ENCODE data around the gene CCDC81. TPM values are rescaled to one million over a fixed set of nuclear protein-coding genes. Genes with fewer than 3 reads are reported as not detected.
"Not testable (repeated sequence)": the region's sequence is repeated elsewhere in the genome, so short reads cannot be mapped to it uniquely, and the experiment has no call there.

CCDC81 gene
- 0.28 TPM for total RNA-seq

DNA sequence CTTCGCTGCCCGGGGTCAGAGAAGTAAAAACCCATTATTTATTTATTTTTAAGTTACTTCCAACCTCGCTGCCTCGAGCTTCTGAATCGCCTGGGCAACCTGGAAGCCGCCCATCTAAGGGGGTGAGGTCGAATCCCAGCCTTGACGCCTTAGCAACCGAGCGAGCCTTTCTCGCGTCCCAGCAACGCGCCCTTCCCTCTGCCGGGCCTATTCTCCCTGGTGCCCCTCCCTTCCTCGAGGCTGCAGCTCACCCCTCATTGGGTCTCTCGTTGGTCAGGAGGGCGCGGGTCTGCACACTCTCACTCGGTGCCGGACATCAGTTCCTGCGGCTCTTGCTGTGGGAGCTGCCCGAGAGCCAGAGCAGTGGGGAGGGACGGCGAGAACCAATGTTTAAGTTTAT is at the start of gene CCDC81:
TSS of gene CCDC81 (plus strand) at position 302 of the 400 bp plus-strand sequence. CDS start 277 bp downstream, outside the sequence.
- no peak for ATAC-seq

DNA sequence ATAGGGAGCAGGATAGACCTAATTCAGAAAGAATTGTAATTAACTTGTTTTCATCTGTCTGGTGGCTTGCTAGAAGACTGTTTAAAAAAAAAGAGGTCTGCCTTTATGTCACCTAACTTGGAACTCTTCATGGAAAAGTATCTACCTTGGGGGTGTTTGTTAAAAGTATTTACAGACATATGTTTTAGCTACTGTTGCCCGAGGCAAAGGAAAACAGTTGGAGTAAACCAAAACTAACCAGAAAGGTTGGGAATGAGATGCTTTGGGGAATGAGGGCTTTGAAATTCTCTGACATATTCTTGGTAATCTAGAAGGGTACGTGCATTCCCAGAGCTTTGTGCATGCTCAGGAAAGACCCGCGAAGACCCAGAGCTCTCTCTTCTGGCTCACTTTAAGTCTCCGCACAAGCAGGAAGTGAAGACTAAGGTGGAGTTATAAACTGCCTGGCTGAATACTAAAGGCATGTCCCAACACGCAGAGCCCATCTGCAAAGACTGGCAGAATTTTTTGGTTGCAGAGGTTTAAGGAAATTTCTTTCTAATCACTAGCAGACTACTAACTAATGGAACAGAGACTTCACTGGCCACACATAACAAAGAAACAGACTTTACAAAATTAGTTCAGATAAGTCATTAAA is 39.4 kb upstream of the CCDC81 start:
- peak; percentile 70 for ATAC-seq

DNA sequence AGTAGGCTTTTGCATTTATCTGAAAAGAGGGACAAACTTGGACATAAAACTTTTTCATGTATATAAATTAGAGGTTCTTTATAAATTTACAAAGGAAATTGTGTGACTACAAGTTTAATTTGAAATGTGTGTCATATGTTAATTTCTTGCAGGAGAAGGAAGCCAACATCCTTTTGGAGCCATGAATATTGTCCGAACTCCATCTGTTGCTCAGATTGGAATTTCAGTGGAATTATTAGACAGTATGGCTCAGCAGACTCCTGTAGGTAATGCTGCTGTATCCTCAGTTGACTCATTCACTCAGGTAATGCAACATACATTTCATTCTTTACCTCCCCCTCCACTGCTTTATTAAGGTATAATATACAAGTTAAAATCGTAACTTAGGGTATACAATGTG is 37.5 kb upstream of the CCDC81 start:
- ATAC-seq = no peak

DNA sequence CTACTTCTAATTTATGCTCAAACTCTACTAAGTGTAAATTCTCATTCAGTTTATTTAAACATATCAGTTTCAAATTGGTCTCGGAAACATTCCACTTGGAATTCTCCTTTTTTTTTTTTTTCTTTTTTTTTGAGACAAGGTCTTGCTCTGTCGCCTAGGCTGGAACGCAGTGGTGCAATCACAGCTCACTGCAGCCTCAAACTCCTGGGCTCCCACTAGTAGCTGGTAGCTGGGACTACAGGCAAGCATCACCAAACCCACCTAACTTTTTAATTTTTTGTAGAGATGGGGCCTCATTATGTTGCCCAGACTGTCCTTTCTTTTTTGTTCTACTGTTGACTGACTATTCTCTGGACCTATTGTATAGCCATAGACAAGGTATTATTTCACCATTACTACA is 33.3 kb upstream of the CCDC81 start:
- ATAC-seq = no peak

DNA sequence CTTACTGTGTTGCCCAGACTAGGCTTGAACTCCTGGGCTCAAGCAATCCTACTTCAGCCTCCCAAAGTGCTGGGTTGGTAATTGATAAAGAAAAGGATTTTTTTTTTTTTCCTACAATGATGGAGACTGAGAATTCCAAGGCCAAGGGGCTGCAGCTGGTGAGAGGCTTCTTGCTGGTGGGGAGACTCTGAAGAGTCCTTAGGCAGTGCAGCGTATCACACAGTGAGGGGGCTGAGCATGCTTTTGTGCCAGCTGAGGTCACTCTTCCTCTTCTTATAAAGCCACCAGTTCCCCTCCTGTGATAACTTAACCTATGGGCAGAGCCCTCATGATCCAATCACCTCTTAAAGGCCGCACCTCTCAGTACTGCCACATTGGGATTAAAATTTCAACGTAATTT is 28.2 kb upstream of the CCDC81 start:
- no peak for ATAC-seq

DNA sequence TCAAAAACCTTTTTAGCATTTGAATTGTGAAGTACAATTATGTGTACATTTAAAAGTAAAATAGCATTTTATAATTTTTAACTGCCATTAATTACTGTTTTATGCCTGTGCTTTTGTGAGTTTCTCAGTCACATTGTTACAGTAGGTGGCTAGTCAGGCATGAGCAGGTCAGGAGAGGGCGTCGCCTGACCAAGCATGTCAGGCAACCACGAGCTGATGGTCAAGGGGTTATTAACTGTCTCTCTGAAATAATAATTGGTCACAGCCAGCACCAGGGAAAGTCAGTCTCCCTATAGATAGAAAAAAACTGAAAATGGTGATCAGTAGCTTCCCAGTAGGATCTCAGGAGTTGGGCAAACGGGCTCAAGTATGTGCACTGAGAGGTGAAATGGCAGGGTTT is 19.4 kb upstream of the CCDC81 start:
- no peak for ATAC-seq

DNA sequence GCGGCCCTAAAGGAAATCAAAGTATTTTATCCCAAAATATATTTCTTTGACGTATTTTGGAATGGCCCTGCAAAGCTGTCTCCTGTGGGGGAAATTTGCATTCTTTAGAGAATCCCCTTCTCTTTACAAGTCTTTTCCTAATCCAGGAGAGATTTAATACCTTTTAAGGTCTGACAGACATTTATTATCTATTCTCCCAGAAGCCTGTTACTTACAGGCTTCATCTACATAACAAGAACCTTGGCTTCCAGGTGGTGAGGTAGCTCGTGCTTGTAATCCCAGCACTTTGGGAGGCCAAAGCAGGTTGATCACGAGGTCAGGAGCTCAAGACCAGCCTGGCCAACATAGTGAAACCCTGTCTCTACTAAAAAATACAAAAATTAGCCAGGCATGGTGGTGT is 17.3 kb upstream of the CCDC81 start:
- ATAC-seq = not testable (repeated sequence)

DNA sequence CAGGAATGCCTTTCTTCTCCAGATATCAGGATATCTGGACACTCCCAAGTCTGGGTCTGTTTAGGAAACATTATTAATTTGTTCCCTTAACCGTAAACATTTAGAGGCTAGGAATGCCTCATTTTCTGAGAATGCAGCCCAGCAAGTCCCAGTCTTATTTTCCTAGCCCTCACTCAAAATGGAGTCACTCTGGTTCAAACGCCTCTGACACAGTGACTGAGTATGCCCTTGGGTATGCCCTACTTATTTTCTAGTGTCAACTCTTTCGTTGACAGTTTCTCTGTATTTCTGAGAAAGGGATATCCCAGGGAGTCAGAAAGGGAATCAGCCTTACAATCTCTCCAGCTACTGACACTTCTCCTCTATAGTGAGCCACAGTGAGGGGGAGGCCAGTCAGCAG is 16.0 kb upstream of the CCDC81 start:
- no peak for ATAC-seq

DNA sequence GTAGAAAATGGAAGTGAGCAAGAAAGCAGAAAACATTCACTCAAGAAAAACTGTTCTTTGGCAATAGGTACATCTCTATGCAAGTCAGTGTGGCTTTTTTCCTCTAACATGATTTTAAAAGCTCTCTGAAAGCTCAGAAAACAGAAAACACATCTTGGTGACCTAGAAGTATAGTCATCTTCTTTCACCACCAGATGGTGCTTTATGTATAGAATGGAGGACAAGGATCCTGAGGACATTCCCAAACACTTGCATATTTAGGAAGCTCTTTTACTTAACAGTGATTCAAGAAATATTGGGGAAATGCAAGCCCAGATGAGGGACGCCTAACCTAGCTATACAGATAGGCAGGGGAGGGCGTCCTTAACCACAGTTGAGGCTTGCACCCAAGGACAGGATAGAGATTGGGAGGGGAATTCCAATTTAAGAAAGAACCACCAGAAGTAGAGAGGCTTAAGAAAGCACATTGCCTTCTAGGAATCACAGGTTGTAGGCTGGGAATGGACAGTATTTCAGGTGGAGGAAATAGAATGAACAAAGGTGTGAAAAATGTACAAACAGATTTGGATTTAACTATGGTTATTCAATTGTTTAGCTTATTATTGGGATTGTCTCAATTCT is 13.8 kb upstream of the CCDC81 start:
- no peak for ATAC-seq

DNA sequence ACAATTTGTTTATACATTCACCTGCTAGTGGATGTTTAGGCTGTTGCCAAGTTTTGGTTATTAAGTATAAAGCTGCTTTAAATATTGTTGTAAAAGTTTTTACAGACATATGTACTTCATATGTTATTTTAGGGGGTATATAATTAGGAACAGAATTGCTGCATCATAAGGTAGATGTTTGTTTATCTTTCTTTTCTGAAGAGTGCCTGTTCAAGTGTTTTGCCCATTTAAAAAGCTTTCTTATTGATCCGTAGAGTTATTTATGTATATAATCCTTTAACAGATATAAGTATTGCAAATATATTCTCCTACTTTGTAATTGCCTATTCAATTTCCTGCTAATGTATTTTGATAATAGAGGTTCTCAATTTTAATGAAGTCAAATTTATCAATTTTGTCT is 11.3 kb upstream of the CCDC81 start:
- ATAC-seq = no peak

DNA sequence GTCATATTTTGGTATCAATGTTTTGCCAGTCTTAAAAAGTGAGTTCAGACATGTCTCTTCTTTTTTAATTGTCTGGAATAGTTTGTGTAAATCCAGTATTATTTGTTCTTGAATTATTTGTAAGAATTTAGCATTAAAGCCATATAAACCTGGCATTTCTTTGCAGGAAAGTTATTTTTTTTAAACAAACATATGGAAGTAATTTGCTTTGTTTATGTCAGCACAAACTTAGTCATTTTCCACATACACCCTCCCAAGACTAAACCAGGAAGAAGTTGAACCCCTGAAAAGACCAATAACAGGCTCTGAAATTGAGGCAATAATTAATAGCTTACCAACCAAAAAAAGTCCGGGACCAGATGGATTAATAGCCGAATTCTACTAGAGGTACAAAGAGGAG is 9.1 kb upstream of the CCDC81 start:
- no peak for ATAC-seq

DNA sequence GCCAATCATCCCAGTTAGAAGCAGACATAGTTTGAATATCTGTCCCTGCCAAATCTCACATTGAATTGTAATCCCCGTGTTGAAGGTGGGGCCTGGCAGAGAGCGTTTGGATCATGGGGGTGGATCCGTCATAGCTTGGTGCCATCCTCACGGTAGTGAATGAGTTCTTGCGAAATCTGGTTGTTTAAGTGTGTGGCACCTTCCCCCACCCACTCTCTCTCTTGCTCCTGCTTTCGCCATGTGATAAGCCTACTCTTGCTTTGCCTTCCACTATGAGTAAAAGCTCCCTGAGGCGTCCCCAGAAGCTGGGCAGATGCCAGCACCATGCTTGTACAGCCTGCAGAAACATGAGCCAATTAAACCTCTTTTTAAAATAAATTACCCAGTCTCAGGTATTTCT is 5.0 kb upstream of the CCDC81 start:
- peak; percentile 98 for ATAC-seq

DNA sequence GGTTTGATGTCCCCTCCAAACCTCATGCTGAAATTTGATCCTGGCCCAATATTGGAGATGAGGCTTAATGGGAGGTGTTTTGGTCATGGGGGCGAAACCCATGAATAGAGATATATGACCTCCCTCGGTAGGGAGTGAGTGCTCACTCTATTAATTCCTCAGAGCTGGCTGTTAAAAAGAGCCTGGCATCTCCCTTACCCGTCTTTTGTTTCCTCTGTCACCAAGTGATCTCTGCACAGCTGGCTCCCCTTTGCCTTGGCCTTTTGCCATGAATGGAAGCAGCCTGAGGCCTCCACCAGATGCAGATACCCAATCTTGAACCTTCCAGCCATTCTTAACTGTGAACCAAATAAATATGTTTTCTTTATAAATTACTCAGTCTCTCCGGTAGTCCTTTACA is 4.5 kb upstream of the CCDC81 start:
- no peak for ATAC-seq

DNA sequence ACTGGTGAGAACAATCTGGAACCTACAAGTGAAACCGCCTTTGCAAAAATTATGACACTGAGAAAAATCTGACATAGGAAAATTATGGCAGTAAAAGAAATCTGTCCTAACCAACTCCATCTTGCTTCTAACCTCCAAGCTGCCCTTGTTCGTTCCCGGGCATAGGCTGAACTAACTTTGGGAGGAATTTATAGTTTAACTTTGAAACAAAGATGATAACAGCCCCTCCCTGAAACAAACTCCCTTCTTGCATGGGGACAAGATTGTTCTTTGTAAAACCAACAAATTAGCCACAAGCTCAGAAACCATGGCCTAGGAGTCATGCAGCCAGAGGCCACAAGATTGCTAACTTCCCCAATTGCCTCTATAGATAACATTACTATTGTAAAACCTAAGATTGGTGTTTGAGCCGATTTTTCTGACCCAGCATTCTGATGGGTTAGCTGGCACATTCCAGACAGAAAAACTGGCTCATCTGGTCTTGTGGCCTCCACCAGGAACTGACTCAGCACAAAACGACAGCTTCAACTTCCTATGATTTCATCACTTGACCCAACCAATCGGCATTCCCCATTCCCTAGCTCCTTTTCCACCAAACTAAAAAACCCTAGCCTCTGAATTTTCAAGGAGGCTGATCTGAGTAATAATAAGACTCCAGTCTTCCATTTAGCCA is 3.6 kb upstream of the CCDC81 start:
- peak; percentile 81 for ATAC-seq

DNA sequence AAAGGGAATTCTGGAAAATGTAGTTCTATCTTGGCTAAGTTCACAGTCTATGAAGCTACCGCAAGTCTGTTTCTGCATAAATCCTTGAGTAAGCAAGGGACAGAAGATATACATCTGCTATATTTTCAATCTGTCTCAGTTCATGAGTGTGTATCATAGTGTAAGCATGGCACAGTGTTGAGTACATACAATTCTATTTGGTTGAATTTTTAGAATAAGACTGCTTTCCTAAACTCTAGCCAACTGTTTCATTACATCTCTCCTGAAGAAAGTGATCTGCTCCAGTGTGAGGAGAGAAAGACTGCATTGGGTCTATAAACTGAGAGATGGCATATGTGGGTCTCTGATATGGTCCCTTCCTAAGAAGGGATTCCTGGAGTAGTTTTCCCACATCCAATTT is 2.6 kb upstream of the CCDC81 start:
- ATAC-seq = no peak

DNA sequence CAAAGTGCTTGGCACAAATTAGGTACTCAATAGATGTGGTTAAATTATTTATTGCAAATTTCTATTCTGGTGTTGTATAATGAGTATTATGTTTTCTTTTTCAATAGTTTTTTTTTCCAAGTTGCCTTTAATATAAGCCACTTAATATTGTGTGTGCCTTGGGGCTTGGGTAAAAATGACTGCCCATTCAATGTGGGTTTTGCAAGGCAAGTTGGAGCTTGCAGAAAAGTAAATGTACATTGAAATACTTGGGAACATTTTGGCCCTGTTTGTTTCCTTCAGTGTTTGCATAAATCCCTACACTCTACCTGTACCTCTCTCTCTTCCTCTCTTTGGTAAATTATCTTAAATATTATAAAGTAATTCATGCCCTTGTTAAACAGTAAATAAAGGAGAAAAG is 2.1 kb upstream of the CCDC81 start:
- no peak for ATAC-seq

DNA sequence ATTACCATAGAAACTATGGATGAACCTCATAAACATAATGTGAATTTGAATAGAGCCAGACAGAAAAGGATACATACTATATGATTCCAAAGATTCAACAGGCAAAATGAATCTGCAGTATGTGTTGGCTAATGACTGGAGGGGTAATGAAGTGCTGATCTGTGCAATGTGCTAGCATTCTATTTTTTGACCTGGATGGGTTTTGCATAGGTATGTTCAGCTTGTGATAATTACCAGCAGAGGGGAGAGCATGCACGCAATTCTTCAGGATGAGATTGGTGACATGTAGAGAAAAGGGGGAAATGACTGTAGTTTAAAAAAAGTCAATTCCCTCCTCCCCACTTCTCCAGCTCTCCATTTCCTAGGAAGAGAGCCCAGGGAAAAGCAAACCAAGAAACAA is 618 bp upstream of the CCDC81 start:
- no peak for ATAC-seq

DNA sequence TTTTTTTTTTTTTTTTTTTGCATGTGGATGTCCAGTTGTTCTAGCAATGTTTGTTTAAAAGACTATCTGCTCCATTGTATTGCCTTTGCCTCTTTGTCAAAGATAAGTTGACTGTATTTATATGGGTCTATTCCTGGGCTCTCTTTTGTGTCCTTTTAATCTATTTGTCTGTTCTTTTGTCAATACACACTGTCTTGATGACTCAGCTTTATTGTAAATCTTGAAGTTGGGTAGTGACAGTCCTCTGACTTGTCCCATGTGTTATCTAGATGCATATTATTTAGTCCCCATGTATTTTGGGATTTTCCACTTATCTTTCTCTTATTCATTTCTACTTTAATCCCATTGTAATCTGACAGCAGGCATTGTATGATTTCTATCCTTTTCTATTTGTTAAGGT is 3.3 kb downstream of the CCDC81 start:
- no peak for ATAC-seq

DNA sequence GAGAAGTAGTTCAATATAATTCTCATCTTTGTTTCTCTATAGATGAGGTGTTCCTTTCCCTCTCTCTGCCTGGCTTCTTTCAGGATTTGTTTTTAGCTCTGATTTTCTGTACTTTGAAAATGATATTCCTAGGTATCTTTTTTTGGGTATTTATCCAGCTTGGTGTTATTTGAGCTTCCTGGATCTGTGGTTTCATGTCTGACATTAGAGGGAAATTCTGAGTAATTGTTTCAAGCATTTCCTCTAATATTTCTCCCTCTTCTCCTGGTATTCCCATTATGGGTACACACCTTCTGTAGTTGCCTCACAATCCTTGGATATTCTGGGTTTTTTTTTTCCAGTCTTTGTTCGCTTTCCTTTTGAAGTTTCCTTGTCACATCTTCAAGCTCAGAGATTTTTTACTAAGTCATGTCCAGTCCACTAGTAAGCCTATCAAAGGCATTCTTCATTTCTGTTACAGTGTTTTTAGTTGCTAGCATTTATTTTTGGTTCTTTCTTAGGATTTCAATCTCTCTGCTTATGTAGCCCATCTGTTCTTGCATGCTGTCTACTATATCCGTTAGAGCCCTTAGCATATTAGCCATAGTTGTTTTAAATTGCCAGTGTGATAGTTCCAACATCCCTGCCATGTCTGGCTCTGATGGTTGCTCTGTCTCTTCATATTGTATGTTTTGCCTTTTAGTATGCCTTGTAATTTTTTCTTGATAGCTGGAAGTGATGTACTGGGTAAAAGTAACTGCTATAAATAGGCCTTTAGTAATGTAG is 5.8 kb downstream of the CCDC81 start:
- ATAC-seq = no peak

DNA sequence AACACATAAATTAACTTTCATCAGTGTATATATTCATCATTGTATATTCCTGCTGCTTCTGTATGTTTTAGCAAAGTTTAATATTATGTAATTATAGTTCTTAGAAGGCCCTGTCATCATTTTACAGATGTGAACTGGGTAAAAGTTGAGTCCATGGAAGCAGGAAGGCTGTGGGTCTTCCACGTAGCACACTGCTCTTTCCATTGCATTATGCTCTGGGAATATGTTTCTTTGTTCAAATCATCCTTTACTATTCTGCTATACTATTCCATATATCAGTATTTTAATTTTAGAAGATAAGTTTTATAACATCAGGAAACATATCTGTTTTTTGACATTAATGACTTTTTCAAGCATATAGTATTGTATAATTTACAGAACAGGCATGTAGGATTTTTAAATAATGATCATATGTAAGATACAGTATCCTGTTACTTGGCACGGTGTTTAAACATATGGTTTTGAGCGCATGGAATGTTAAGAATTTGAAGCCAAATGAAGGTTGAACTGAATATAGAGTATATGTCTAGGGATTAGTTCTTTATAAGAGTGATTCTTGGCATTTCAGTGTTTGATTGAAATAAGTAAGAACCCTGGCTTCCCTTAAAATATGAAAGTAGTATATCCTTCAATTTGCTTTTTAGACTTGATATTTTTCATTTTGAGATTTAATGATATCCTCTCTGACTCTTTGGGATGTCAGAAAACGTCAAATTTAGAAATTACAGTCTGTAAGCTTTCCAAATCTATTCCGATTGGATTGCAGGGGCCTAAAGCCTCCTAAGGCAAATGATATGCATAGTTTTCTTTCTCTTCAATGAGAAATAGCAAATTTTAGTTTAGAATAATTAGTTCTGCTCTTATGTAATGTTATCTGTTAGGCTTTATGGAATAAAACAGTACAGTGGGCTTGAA is 8.6 kb downstream of the CCDC81 start:
- ATAC-seq = no peak

DNA sequence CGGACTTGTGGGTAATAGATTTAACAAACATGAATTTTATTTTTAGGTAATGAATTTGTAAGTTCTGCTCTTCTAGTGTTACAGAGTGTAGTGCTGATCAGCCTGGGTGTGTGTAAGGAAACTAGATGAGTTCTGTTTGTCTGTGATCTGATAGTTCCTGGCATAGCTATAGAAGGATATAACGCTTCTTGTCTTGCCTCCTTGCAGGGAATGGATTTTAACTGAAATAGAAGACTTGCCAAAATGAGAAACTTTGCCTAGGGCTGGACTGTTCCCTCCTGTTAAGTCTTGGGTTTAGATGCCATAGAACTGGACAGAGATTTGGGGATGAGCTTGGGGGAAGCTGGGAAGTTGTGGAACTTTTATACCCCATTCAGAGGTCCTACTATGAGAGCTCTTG is 11.6 kb downstream of the CCDC81 start:
- ATAC-seq = no peak

DNA sequence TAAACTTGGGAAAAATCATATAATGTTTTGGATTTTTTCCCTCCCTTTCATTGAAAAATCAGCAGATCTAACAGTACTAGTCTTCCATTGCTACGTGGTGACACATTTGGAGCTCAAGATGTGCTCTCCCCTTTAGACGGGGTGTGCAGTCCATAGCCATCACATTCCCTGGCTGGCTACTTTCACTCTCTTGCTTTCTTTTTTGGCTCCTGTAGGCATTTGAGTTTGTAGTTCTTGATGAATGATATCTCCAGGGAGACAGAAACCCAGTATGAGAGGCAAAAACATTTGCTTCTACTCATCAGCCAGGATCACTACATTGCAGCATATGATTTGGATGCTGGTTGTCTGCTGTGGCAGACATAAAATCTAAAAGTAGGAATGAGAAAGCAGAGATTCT is 12.1 kb downstream of the CCDC81 start:
- ATAC-seq = no peak
